SK-N-SH treated with all-trans-retinoic acid at 6 μM for 48 hours (cell line): ENCODE measurements around the gene CHST15.

Source experiments
- ATAC-seq: fragments of 200-7000 bp; cut with Tn5 transposase; 3 replicates; pipeline ENCODE4 v1.9.1; 2020; ENCODE audit warnings: mild to moderate bottlenecking, moderate library complexity
- ARNTL ChIP-seq: fragments of 450-650 bp; formaldehyde crosslinking; IDR thresholded peaks from 2 replicates; pipeline ENCODE4 v1.5.0; 2020; ENCODE audit warnings: low read depth, mild to moderate bottlenecking, moderate library complexity, borderline replicate concordance
- BACH2 ChIP-seq: fragments of 250-450 bp; sonication (Bioruptor Pico); IDR thresholded peaks from 2 replicates; pipeline ENCODE4 v1.9.0; 2021; ENCODE audit warnings: mild to moderate bottlenecking, borderline replicate concordance
- CSDC2 ChIP-seq: fragments of 250-450 bp; sonication (Bioruptor Pico); IDR thresholded peaks from 2 replicates; pipeline ENCODE4 v1.5.0; 2020; ENCODE audit warnings: mild to moderate bottlenecking, moderate library complexity
- ESRRG ChIP-seq: fragments of 250-450 bp; sonication (Bioruptor Pico); IDR thresholded peaks from 2 replicates; pipeline ENCODE4 v1.6.1; 2021; ENCODE audit warnings: mild to moderate bottlenecking
- GLIS3 ChIP-seq: fragments of 250-450 bp; sonication (Bioruptor Pico); IDR thresholded peaks from 2 replicates; pipeline ENCODE4 v1.5.0; 2020; ENCODE audit warnings: mild to moderate bottlenecking, moderate library complexity
- ISL1 ChIP-seq: fragments of 250-450 bp; sonication (Bioruptor Pico); IDR thresholded peaks from 2 replicates; pipeline ENCODE4 v2.1.2; 2022; ENCODE audit warnings: mild to moderate bottlenecking, moderate library complexity
- OSR1 ChIP-seq: fragments of 250-450 bp; sonication (Bioruptor Pico); IDR thresholded peaks from 2 replicates; pipeline ENCODE4 v1.8.0; 2022; ENCODE audit warnings: moderate library complexity, mild to moderate bottlenecking, inconsistent platforms
- PPARA ChIP-seq: fragments of 250-450 bp; sonication (Bioruptor Pico); IDR thresholded peaks from 2 replicates; pipeline ENCODE4 v1.5.0; 2020; ENCODE audit warnings: mild to moderate bottlenecking, borderline replicate concordance
- RARB ChIP-seq: fragments of 250-450 bp; sonication (Bioruptor Pico); IDR thresholded peaks from 2 replicates; pipeline ENCODE4 v1.8.0; 2021; ENCODE audit warnings: mild to moderate bottlenecking, moderate library complexity
- SNAI2 ChIP-seq: fragments of 250-450 bp; sonication (Bioruptor Pico); IDR thresholded peaks from 2 replicates; pipeline ENCODE4 v1.5.0; 2020; ENCODE audit warnings: mild to moderate bottlenecking, moderate library complexity
- TCF4 ChIP-seq: fragments of 250-450 bp; sonication (Bioruptor Pico); IDR thresholded peaks from 2 replicates; pipeline ENCODE4 v1.8.0; 2021; ENCODE audit warnings: mild to moderate bottlenecking, moderate library complexity, borderline replicate concordance
- TOX ChIP-seq: fragments of 250-450 bp; sonication (Bioruptor Pico); IDR thresholded peaks from 2 replicates; pipeline ENCODE4 v1.8.0; 2021; ENCODE audit warnings: mild to moderate bottlenecking, moderate library complexity, borderline replicate concordance
- ZC3H10 ChIP-seq: fragments of 250-450 bp; sonication (Bioruptor Pico); IDR thresholded peaks from 2 replicates; pipeline ENCODE4 v1.5.1; 2021; ENCODE audit warnings: mild to moderate bottlenecking, moderate library complexity
- ZFP3 ChIP-seq: fragments of 250-450 bp; sonication (Bioruptor Pico); IDR thresholded peaks from 2 replicates; pipeline ENCODE4 v1.5.0; 2020; ENCODE audit warnings: mild to moderate bottlenecking, moderate library complexity
- ZNF565 ChIP-seq: fragments of 450-650 bp; formaldehyde crosslinking; conservative IDR thresholded peaks from 2 replicates; pipeline ENCODE4 v1.5.0; 2020; ENCODE audit warnings: low read depth, mild to moderate bottlenecking, moderate library complexity
- ZNF70 ChIP-seq: fragments of 450-650 bp; formaldehyde crosslinking; IDR thresholded peaks from 2 replicates; pipeline ENCODE4 v1.5.0; 2020; ENCODE audit warnings: mild to moderate bottlenecking, moderate library complexity
- ZNF8 ChIP-seq: fragments of 450-650 bp; formaldehyde crosslinking; IDR thresholded peaks from 2 replicates; pipeline ENCODE4 v1.5.0; 2020; ENCODE audit warnings: mild to moderate bottlenecking, moderate library complexity
- TF ChIP-seq, protein P1 (sequence below): fragments of 250-450 bp; sonication (Bioruptor Pico); IDR thresholded peaks from 2 replicates; pipeline ENCODE4 v1.8.0; 2020; ENCODE audit warnings: mild to moderate bottlenecking, moderate library complexity, borderline replicate concordance
- TF ChIP-seq, protein P2 (sequence below): fragments of 250-450 bp; sonication (Bioruptor Pico); IDR thresholded peaks from 2 replicates; pipeline ENCODE4 v1.5.1; 2020; ENCODE audit warnings: low read depth, mild to moderate bottlenecking, moderate library complexity
- TF ChIP-seq, protein P3 (sequence below): fragments of 250-450 bp; sonication (Bioruptor Pico); IDR thresholded peaks from 2 replicates; pipeline ENCODE4 v1.8.0; 2021; ENCODE audit warnings: low read depth, mild to moderate bottlenecking, moderate library complexity, borderline replicate concordance

The CHST15 gene

DNA sequence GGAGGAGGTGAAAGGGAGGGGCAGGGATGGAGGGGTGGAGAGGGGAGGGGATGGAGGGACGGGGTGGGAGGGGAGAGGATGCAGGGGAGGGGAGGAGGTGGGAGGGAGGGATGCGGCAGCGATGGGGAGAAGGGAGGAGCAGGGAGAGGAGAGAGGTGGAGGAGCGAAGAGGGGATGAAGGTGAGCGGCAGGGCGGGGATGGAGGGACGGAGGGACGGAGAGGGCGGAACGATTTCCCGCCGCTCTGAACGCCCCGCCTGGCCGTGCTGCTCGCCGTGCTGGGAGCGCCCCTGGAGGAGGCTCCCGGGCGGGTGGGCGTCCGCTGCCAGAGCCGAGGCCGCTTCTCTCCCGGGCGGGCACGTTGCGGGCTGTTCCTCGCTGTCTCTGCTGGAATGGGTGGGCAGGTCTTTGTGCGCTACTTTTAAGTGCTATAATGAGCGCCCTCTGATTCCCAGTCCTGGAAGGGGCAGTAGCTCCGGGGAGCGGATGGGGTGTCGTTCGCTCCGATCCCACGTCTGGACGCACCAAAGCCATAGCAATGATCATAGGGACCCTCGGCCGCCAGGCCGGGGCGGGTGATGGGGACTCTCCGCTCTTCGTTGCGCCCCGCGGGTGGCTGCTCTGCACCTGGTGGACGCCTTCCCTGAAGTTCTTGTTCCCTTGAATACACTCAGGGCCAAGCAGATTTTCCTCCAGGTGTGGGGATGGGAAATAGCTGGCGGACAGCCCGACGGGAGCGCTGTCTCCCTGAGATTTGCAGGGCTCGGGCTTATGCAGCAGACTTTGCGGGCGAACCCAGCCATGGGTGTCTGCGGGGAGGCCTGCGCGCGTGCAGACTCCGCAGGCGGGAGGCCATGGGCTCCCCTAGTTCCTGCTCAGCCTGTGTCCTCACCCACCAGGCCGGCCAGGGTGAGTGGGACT, 120.7 kb downstream of the CHST15 start:
- no peak for ATAC-seq
- TF ChIP-seq TOX (CRISPR knock-in tag) (no peak), CSDC2 (CRISPR knock-in tag) (no peak), ARNTL (no peak), ESRRG (CRISPR knock-in tag) (no peak), GLIS3 (CRISPR knock-in tag) (no peak), BACH2 (CRISPR knock-in tag) (no peak), PPARA (no peak), TCF4 (CRISPR knock-in tag) (no peak)
- TF ChIP-seq, protein P1, sequence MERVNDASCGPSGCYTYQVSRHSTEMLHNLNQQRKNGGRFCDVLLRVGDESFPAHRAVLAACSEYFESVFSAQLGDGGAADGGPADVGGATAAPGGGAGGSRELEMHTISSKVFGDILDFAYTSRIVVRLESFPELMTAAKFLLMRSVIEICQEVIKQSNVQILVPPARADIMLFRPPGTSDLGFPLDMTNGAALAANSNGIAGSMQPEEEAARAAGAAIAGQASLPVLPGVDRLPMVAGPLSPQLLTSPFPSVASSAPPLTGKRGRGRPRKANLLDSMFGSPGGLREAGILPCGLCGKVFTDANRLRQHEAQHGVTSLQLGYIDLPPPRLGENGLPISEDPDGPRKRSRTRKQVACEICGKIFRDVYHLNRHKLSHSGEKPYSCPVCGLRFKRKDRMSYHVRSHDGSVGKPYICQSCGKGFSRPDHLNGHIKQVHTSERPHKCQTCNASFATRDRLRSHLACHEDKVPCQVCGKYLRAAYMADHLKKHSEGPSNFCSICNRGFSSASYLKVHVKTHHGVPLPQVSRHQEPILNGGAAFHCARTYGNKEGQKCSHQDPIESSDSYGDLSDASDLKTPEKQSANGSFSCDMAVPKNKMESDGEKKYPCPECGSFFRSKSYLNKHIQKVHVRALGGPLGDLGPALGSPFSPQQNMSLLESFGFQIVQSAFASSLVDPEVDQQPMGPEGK = no peak
- TF ChIP-seq, protein P2, sequence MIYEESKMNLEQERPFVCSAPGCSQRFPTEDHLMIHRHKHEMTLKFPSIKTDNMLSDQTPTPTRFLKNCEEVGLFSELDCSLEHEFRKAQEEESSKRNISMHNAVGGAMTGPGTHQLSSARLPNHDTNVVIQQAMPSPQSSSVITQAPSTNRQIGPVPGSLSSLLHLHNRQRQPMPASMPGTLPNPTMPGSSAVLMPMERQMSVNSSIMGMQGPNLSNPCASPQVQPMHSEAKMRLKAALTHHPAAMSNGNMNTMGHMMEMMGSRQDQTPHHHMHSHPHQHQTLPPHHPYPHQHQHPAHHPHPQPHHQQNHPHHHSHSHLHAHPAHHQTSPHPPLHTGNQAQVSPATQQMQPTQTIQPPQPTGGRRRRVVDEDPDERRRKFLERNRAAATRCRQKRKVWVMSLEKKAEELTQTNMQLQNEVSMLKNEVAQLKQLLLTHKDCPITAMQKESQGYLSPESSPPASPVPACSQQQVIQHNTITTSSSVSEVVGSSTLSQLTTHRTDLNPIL = no peak

DNA sequence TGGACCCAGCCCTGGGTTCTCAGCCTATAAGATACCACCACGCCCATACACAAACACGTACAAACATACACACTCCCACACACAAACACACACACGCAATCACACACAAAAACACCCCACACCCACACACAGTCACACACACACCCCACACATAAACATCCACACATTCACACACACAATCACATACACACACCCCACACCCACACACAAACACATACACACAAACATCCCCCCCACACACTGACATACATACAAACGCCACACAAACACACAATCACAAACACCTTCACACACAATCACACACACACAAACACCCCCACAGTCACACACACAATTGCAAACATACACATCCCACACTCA, 122.5 kb downstream of the CHST15 start:
- no peak for TF ChIP-seq PPARA
- TF ChIP-seq ESRRG (CRISPR knock-in tag) = no peak
- TF ChIP-seq BACH2 (CRISPR knock-in tag) = no peak
- no peak for TF ChIP-seq ZNF70 (CRISPR knock-in tag)
- TF ChIP-seq OSR1 (CRISPR knock-in tag) = no peak
- no peak for TF ChIP-seq ARNTL
- no peak for TF ChIP-seq CSDC2 (CRISPR knock-in tag)
- no peak for TF ChIP-seq GLIS3 (CRISPR knock-in tag)
- no peak for TF ChIP-seq ISL1 (CRISPR knock-in tag)
- TF ChIP-seq, protein P3, sequence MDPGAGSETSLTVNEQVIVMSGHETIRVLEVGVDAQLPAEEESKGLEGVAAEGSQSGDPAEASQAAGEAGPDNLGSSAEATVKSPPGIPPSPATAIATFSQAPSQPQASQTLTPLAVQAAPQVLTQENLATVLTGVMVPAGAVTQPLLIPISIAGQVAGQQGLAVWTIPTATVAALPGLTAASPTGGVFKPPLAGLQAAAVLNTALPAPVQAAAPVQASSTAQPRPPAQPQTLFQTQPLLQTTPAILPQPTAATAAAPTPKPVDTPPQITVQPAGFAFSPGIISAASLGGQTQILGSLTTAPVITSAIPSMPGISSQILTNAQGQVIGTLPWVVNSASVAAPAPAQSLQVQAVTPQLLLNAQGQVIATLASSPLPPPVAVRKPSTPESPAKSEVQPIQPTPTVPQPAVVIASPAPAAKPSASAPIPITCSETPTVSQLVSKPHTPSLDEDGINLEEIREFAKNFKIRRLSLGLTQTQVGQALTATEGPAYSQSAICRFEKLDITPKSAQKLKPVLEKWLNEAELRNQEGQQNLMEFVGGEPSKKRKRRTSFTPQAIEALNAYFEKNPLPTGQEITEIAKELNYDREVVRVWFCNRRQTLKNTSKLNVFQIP (CRISPR knock-in tag) = no peak
- no peak for TF ChIP-seq TCF4 (CRISPR knock-in tag)
- TF ChIP-seq SNAI2 = no peak
- TF ChIP-seq ZC3H10 = no peak
- TF ChIP-seq, protein P2 = no peak
- no peak for TF ChIP-seq ZNF565 (CRISPR knock-in tag)
- TF ChIP-seq, protein P1 = no peak
- TF ChIP-seq ZNF8 (CRISPR knock-in tag) = no peak
- TF ChIP-seq ZFP3 = no peak
- no peak for ATAC-seq

DNA sequence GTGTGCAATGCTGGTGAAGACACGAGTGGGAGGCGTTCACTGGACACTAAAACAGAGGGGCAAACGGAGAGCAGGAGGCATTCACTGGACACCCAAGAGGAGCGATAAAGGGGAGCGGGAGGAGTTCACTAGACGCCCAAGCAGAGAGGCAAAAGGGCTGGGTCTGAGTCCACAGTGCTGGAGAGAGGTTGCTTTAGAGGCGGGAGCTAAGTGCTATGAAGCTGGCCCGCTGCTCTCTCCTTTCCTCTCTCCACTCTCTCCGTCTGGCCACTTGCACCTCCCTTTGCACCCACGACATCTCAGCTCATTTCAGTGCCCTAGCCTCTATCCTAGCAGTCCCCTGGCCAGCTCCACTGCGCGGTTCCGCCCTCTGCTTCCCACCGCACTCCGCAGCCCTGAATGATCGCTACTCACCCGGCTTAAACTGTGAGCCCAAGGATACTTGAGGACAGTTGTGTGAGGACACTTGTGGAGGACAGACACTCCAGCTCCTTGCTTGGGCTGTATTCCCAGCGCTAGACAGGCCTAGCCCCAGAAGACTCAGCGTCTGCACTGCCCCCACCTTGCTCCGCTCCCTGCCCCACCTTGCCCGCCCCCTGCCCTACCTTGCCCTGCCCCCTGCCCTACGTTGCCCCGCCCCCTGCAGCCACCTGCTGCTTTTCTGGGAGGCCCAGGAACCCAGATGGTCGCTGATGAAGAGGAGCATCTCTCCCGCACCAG, 123.0 kb downstream of the CHST15 start:
- no peak for ATAC-seq
- TF ChIP-seq ESRRG (CRISPR knock-in tag) = no peak
- no peak for TF ChIP-seq ZNF565 (CRISPR knock-in tag)
- TF ChIP-seq, protein P1 = no peak
- no peak for TF ChIP-seq TCF4 (CRISPR knock-in tag)
- no peak for TF ChIP-seq ZNF70 (CRISPR knock-in tag)
- no peak for TF ChIP-seq OSR1 (CRISPR knock-in tag)
- TF ChIP-seq GLIS3 (CRISPR knock-in tag) = no peak
- TF ChIP-seq, protein P3 (CRISPR knock-in tag) = no peak
- no peak for TF ChIP-seq RARB (CRISPR knock-in tag)
- TF ChIP-seq ZFP3 = no peak
- no peak for TF ChIP-seq ZC3H10
- TF ChIP-seq TOX (CRISPR knock-in tag) = no peak
- TF ChIP-seq SNAI2 = no peak
- TF ChIP-seq ISL1 (CRISPR knock-in tag) = no peak
- no peak for TF ChIP-seq PPARA
- no peak for TF ChIP-seq ZNF8 (CRISPR knock-in tag)
- TF ChIP-seq BACH2 (CRISPR knock-in tag) = no peak
